ENCODE measurements around the gene HOXD8.

Gene HOXD8

GRCh38 chr2:176099728-176100546 is 29.6 kb upstream of the HOXD8 start, which contains the start of gene HOXD12:
Gene HOXD12, plus strand, starts transcription at chr2:176099795. Its CDS starts 7 bp downstream, at chr2:176099802.
- in situ Hi-C loops (cut with MboI; ENCODE audit: low pct_unique_long_range_greater_than_20kb, low sequenced_read_pairs), result loop anchor here (25.0 kb wide), 2 partner anchors 413 to 738 kb away; no protein-coding TSS in a partner anchor
- DNase-seq, result no peak

- no peak for DNase-seq
- in situ Hi-C loops (cut with MboI; ENCODE audit: low pct_unique_long_range_greater_than_20kb, low sequenced_read_pairs), result no loop called here
Observed at GRCh38 chr2:176100547-176101140, 28.9 kb upstream of the HOXD8 start.

- in situ Hi-C loops (cut with MboI; ENCODE audit: low pct_unique_long_range_greater_than_20kb, low sequenced_read_pairs), result no loop called here
Observed at GRCh38 chr2:176101216-176101830, 28.2 kb upstream of the HOXD8 start.

GRCh38 chr2:176101842-176102241 is 27.7 kb upstream of the HOXD8 start:
- in situ Hi-C loops (cut with MboI; ENCODE audit: low pct_unique_long_range_greater_than_20kb, low sequenced_read_pairs), result no loop called here
- DNase-seq, result no peak

More at GRCh38 chr2:176101216-176101830, 28.2 kb upstream of the HOXD8 start:
- no peak for DNase-seq

- in situ Hi-C loops (cut with MboI; ENCODE audit: low pct_unique_long_range_greater_than_20kb, low sequenced_read_pairs), result no loop called here
- no peak for DNase-seq
Observed at GRCh38 chr2:176102309-176102866, 27.1 kb upstream of the HOXD8 start.

GRCh38 chr2:176103194-176103593 is 26.3 kb upstream of the HOXD8 start:
- DNase-seq, result no peak
- in situ Hi-C loops (cut with MboI; ENCODE audit: low pct_unique_long_range_greater_than_20kb, low sequenced_read_pairs), result no loop called here

GRCh38 chr2:176103742-176104315 is 25.7 kb upstream of the HOXD8 start:
- DNase-seq, result no peak
- in situ Hi-C loops (cut with MboI; ENCODE audit: low pct_unique_long_range_greater_than_20kb, low sequenced_read_pairs), result no loop called here

GRCh38 chr2:176104316-176105077 is 25.0 kb upstream of the HOXD8 start:
- DNase-seq, result no peak
- in situ Hi-C loops (cut with MboI; ENCODE audit: low pct_unique_long_range_greater_than_20kb, low sequenced_read_pairs), result no loop called here

GRCh38 chr2:176105078-176105729 is 24.3 kb upstream of the HOXD8 start:
- DNase-seq, result no peak
- in situ Hi-C loops (cut with MboI; ENCODE audit: low pct_unique_long_range_greater_than_20kb, low sequenced_read_pairs), result no loop called here

GRCh38 chr2:176105730-176106580 is 23.6 kb upstream of the HOXD8 start:
- no peak for DNase-seq
- in situ Hi-C loops (cut with MboI; ENCODE audit: low pct_unique_long_range_greater_than_20kb, low sequenced_read_pairs), result no loop called here

GRCh38 chr2:176106581-176107539 is 22.6 kb upstream of the HOXD8 start, which contains the start of gene HOXD11:
Gene HOXD11, plus strand, starts transcription at chr2:176107280. Its CDS starts 76 bp downstream, at chr2:176107356.
- DNase-seq, result no peak
- in situ Hi-C loops (cut with MboI; ENCODE audit: low pct_unique_long_range_greater_than_20kb, low sequenced_read_pairs), result no loop called here

GRCh38 chr2:176107731-176108181 is 21.7 kb upstream of the HOXD8 start:
- in situ Hi-C loops (cut with MboI; ENCODE audit: low pct_unique_long_range_greater_than_20kb, low sequenced_read_pairs), result no loop called here
- DNase-seq, result no peak

- no peak for DNase-seq
- in situ Hi-C loops (cut with MboI; ENCODE audit: low pct_unique_long_range_greater_than_20kb, low sequenced_read_pairs), result no loop called here
Observed at GRCh38 chr2:176109192-176109901, 20.2 kb upstream of the HOXD8 start.

GRCh38 chr2:176109946-176110345 is 19.6 kb upstream of the HOXD8 start:
- in situ Hi-C loops (cut with MboI; ENCODE audit: low pct_unique_long_range_greater_than_20kb, low sequenced_read_pairs), result no loop called here
- DNase-seq, result no peak

GRCh38 chr2:176110415-176111308 is 18.8 kb upstream of the HOXD8 start:
- no peak for DNase-seq
- in situ Hi-C loops (cut with MboI; ENCODE audit: low pct_unique_long_range_greater_than_20kb, low sequenced_read_pairs), result no loop called here

Measured in KBM-7 (cell line).